K562 (cell line): ENCODE measurements around the gene CCDC28B. TPM values are rescaled to one million over a fixed set of nuclear protein-coding genes. Genes with fewer than 3 reads are reported as not detected.

Experiments
- CBFA2T2 ChIP-seq: fragments of 450-650 bp; conservative IDR thresholded peaks from 2 replicates; pipeline ENCODE4 v1.6.1; 2017; ENCODE audit warnings: mild to moderate bottlenecking
- ETS2 ChIP-seq: IDR thresholded peaks from 2 replicates; pipeline ENCODE4 v1.6.1; 2016; ENCODE audit warnings: borderline replicate concordance, missing genetic modification characterization, mild to moderate bottlenecking, moderate library complexity, missing compliant biosample characterization; ENCODE audit not compliant: poor library complexity, severe bottlenecking
- FOXJ2 ChIP-seq: fragments of 200-800 bp; sonication (Bioruptor generic); IDR thresholded peaks from 2 replicates; pipeline ENCODE4 v1.6.1; 2016; ENCODE audit warnings: missing genetic modification characterization, missing compliant biosample characterization
- GTF2E2 ChIP-seq: fragments of 200-800 bp; sonication (Bioruptor generic); IDR thresholded peaks from 2 replicates; pipeline ENCODE4 v1.6.1; 2016; ENCODE audit warnings: missing genetic modification characterization, missing compliant biosample characterization
- IRF2 ChIP-seq: sonication (generic); formaldehyde crosslinking; IDR thresholded peaks from 2 replicates; pipeline ENCODE4 v1.8.1; 2022; ENCODE audit warnings: mild to moderate bottlenecking, missing genetic modification reagents
- KLF10 ChIP-seq: fragments of 250-450 bp; sonication (Bioruptor Pico); IDR thresholded peaks from 2 replicates; pipeline ENCODE4 v1.6.1; 2021; ENCODE audit warnings: matching md5 sums
- MCM2 ChIP-seq: fragments of 450-650 bp; IDR thresholded peaks from 2 replicates; pipeline ENCODE4 v1.6.1; 2017; ENCODE audit warnings: low read depth, mild to moderate bottlenecking
- PML ChIP-seq: IDR thresholded peaks from 2 replicates; pipeline ENCODE4 v1.6.1; 2012; ENCODE audit warnings: low read length, inconsistent platforms
- PRPF4 ChIP-seq: fragments of 200-400 bp; formaldehyde crosslinking; IDR thresholded peaks from one replicate; pipeline ENCODE4 v1.6.1; 2017; ENCODE audit warnings: low read length, low read depth, mild to moderate bottlenecking; ENCODE audit not compliant: insufficient read depth, poor library complexity, severe bottlenecking
- SMAD2 ChIP-seq: fragments of 150-350 bp; IDR thresholded peaks from 2 replicates; pipeline ENCODE4 v1.6.1; 2014; ENCODE audit warnings: low read depth, mild to moderate bottlenecking, low read length
- TCF3 ChIP-seq: sonication (generic); formaldehyde crosslinking; IDR thresholded peaks from 2 replicates; pipeline ENCODE4 v1.4.0; 2020; ENCODE audit warnings: mild to moderate bottlenecking, missing genetic modification reagents
- ZBTB8A ChIP-seq: fragments of 450-650 bp; IDR thresholded peaks from 2 replicates; pipeline ENCODE4 v1.6.1; 2018; ENCODE audit warnings: mild to moderate bottlenecking, moderate library complexity; ENCODE audit not compliant: partially characterized antibody
- ZKSCAN8 ChIP-seq: fragments of 200-800 bp; sonication (Bioruptor generic); IDR thresholded peaks from 2 replicates; pipeline ENCODE4 v1.6.1; 2016; ENCODE audit warnings: missing genetic modification characterization, missing compliant biosample characterization
- ZNF77 ChIP-seq: fragments of 250-450 bp; sonication (Bioruptor Pico); IDR thresholded peaks from 2 replicates; pipeline ENCODE4 v1.5.0; 2020
- polyA plus RNA-seq, 8 experiments: library from polyadenylated mRNA; depleted of rRNA in 4 of 8; stranded (reverse) in 5 of 8; unstranded in 3 of 8; fragments of >200 nt; fragmentation: Nextera tagmentation in 2 of 8; fragmentation: Illumina TruSeq in 1 of 8; extraction: Ambion mirVana in 2 of 8; extraction: Trizol in 1 of 8; gene quantifications; 2 replicates each; pipeline versions ENCODE4 v1.2.1 to v1.2.3, GENCODE V29; 2011 to 2014; ENCODE audit warnings: inconsistent platforms in 1 of 8, missing spikeins in 1 of 8
- total RNA-seq, 7 experiments: library from RNA; depleted of rRNA in 6 of 7; stranded (reverse); fragments of >200 nt in 6 of 7; fragmentation: Illumina TruSeq in 2 of 7; extraction: Trizol in 2 of 7; gene quantifications; 2 replicates each; pipeline versions ENCODE4 v1.2.1 to v1.2.3, GENCODE V29; 2011 to 2021; ENCODE audit warnings: low replicate concordance in 1 of 7
- TF ChIP-seq, protein P1 (sequence below): sonication (generic); formaldehyde crosslinking; IDR thresholded peaks from 2 replicates; pipeline ENCODE4 v1.8.1; 2023; ENCODE audit warnings: mild to moderate bottlenecking, missing genetic modification reagents
- TF ChIP-seq, protein P2 (sequence below): sonication (generic); formaldehyde crosslinking; IDR thresholded peaks from 2 replicates; pipeline ENCODE4 v1.8.1; 2023; ENCODE audit warnings: mild to moderate bottlenecking, missing genetic modification reagents, moderate library complexity

The CCDC28B gene
- total and polyA plus RNA-seq, 9 of the 15 experiments (the other 6 are each of a cell fraction or from before 2014, with no cell fraction given): 5.7 to 54.5 (median 31.7) TPM

DNA sequence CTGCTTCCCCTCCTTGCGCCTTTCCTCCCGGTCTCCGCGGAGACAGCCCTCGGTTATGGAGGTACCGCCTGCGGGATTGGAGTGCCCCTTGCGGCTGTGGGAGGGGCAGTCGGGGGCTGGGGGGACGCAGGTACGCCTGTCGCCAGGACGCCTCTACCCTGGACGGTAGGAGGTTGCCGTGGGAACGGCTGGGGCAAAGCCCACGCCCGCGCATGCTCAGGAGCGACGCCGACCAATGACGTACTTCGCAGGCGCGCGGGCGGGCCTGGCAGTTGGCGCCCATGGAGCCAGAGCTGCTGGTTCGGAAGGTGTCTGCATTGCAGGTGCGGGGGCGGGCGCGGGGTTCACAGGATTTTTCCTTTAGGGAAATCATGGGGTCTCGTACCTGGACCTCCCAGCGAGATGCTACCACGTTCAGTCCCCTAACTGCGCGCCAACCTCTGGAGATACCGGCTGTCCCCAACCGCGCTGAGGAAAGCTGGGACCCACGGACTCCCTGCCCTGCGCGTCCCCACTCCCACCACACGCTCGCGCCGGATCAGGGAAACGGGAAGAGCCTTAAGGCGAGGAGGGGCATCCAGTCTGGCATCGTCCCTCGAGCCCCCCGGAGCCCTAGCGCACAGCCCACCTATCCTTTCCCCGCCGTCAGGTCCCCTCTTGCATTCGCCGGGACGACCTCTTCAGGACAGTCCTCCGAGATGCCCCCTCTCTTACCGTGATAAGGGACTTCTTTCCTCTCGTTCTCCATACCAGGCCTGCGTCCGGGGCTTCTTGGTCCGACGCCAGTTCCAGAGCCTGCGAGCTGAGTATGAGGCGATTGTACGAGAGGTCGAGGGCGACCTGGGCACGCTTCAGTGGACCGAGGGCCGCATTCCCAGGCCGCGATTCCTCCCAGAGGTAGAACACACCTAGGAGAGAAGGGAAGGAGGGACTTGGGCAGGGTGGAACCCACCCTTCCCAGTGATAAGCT, 5.3 kb downstream of the CCDC28B start, which contains the start of gene IQCC (continued):
- TF ChIP-seq, protein P1, sequence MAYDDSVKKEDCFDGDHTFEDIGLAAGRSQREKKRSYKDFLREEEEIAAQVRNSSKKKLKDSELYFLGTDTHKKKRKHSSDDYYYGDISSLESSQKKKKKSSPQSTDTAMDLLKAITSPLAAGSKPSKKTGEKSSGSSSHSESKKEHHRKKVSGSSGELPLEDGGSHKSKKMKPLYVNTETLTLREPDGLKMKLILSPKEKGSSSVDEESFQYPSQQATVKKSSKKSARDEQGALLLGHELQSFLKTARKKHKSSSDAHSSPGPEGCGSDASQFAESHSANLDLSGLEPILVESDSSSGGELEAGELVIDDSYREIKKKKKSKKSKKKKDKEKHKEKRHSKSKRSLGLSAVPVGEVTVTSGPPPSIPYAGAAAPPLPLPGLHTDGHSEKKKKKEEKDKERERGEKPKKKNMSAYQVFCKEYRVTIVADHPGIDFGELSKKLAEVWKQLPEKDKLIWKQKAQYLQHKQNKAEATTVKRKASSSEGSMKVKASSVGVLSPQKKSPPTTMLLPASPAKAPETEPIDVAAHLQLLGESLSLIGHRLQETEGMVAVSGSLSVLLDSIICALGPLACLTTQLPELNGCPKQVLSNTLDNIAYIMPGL (CRISPR knock-in tag): peak; percentile 60; the same call in 1 of the 2 replicates
- TF ChIP-seq IRF2 (no peak; the same call in 1 of the 2 replicates), PML (peak; percentile 84), GTF2E2 (tag) (no peak), CBFA2T2 (no peak), FOXJ2 (tag) (no peak), ZBTB8A (no peak), KLF10 (CRISPR knock-in tag) (no peak), SMAD2 (no peak), MCM2 (no peak), ZKSCAN8 (CRISPR knock-in tag) (no peak), PRPF4 (no peak), ZNF77 (no peak), ETS2 (tag) (no peak), TCF3 (CRISPR knock-in tag) (peak; percentile 19; the same call in 1 of the 2 replicates)
- TF ChIP-seq, protein P2, sequence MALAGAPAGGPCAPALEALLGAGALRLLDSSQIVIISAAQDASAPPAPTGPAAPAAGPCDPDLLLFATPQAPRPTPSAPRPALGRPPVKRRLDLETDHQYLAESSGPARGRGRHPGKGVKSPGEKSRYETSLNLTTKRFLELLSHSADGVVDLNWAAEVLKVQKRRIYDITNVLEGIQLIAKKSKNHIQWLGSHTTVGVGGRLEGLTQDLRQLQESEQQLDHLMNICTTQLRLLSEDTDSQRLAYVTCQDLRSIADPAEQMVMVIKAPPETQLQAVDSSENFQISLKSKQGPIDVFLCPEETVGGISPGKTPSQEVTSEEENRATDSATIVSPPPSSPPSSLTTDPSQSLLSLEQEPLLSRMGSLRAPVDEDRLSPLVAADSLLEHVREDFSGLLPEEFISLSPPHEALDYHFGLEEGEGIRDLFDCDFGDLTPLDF (CRISPR knock-in tag): peak; percentile 93
